Calu3 (cell line): Measurements from ENCODE around the gene MOCS1. TPM values are rescaled to one million over a fixed set of nuclear protein-coding genes. Genes with fewer than 3 reads are reported as not detected.

ENCODE experiments used
- BruUV-seq: library from RNA; stranded (reverse); fragments of 400-500 nt; replicated peaks from 2 replicates; lab custom pipeline; 2021; lab: Mats Ljungman, UMichigan
- CTCF ChIA-PET: fragments of 300-600 bp; sonication (Branson Sonifier 250); formaldehyde crosslinking; loops from one replicate; lab custom pipeline; 2022; ENCODE audit warnings: antibody characterized with exemption; lab: Charles Lee
- DNase-seq: peaks from one replicate; pipeline ENCODE4 v3.0.0; 2022
- H3K27ac Mint-ChIP-seq: one replicate; pipeline ENCODE4 v1.8.0; 2022; ENCODE audit warnings: mixed read lengths; ENCODE audit not compliant: unreplicated experiment
- H3K27me3 Mint-ChIP-seq: one replicate; pipeline ENCODE4 v1.8.0; 2022; ENCODE audit warnings: mixed read lengths; ENCODE audit not compliant: unreplicated experiment
- H3K36me3 Mint-ChIP-seq: one replicate; pipeline ENCODE4 v1.8.0; 2022; ENCODE audit warnings: mild to moderate bottlenecking, moderate library complexity, mixed read lengths; ENCODE audit not compliant: insufficient read depth, unreplicated experiment
- H3K4me1 Mint-ChIP-seq: one replicate; pipeline ENCODE4 v1.8.0; 2022; ENCODE audit warnings: mild to moderate bottlenecking, low read depth, mixed read lengths; ENCODE audit not compliant: unreplicated experiment
- H3K4me3 Mint-ChIP-seq: one replicate; pipeline ENCODE4 v1.8.0; 2022; ENCODE audit warnings: mild to moderate bottlenecking, low read depth, moderate library complexity, mixed read lengths; ENCODE audit not compliant: unreplicated experiment
- H3K9me3 Mint-ChIP-seq: one replicate; pipeline ENCODE4 v1.8.0; 2022; ENCODE audit warnings: low read depth, mixed read lengths; ENCODE audit not compliant: unreplicated experiment
- intact Hi-C: fragments of 100-400 bp; cut with micrococcal nuclease; formaldehyde crosslinking; loops from one replicate; pipeline ENCODE4 v1.10.0; 2022; ENCODE audit not compliant: unreplicated experiment
- total RNA-seq: library from RNA; stranded (reverse); gene quantifications from 2 replicates; pipeline ENCODE4 v1.2.3, GENCODE V29; 2022
- TF ChIP-seq, protein P1 (sequence below): fragments of 200-600 bp; IDR thresholded peaks from one replicate; pipeline ENCODE4 v1.8.0; 2022; ENCODE audit warnings: antibody characterized with exemption; ENCODE audit not compliant: unreplicated experiment

Gene MOCS1
- total RNA-seq, 1 experiment from 2014 or later = 2.5 TPM

DNA sequence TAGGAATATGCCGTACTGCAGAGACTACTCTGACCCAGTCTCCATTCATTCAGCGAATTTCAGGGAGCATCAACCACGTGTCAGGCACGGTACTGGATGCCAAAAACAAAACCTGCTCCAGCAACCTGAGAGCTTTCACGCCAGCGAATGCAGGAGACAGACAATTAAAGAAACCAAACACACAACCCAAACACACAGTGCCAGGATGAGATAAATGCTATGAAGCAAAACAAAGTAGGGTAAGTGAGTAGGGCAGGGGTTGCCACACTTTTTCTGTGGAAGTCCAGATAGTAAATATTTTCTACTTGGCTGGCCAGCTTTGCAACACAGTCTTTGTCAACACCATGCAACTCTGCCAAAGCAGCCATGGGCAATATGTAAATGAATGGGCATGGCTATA is 10.0 kb downstream of the MOCS1 start:
- CTCF ChIA-PET = interaction anchor here (0.5 kb wide), 1 partner anchor 1074 kb away, joined by 5 read pairs; no protein-coding TSS in a partner anchor
- Mint-ChIP-seq H3K4me1 (peaks cover 10% of the 10 kb centered on the region), H3K27ac (no peak overlapping the region), H3K9me3 (peaks cover 2% of the 10 kb centered on the region), H3K36me3 (peaks cover 16% of the 10 kb centered on the region), H3K27me3 (no peaks in the 10 kb centered on the region), H3K4me3 (no peak overlapping the region)
- TF ChIP-seq, protein P1, sequence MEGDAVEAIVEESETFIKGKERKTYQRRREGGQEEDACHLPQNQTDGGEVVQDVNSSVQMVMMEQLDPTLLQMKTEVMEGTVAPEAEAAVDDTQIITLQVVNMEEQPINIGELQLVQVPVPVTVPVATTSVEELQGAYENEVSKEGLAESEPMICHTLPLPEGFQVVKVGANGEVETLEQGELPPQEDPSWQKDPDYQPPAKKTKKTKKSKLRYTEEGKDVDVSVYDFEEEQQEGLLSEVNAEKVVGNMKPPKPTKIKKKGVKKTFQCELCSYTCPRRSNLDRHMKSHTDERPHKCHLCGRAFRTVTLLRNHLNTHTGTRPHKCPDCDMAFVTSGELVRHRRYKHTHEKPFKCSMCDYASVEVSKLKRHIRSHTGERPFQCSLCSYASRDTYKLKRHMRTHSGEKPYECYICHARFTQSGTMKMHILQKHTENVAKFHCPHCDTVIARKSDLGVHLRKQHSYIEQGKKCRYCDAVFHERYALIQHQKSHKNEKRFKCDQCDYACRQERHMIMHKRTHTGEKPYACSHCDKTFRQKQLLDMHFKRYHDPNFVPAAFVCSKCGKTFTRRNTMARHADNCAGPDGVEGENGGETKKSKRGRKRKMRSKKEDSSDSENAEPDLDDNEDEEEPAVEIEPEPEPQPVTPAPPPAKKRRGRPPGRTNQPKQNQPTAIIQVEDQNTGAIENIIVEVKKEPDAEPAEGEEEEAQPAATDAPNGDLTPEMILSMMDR = no peak
- no TSS peak for BruUV-seq
- intact Hi-C loops = no loop called here
- DNase-seq = no peak

DNA sequence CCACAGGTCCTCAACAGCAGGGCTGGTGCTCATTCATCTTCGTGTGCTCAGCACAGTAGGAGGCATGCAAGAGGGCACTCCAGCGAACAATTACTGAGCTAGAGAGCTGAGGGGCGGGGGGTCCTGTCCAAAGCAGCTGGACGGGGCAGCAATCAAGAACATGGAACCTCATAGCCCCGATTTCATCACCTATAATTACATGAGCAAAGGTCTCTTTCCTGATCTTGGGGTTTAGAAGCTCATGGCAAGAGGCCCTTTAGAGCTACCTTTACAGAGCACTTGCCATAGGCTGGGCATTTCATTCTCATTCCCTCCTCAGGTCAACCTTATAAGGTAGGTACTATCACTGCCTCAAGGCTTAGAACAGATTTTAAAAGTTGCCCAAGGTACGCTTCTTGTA is 10.4 kb downstream of the MOCS1 start:
- TF ChIP-seq, protein P1 = no peak
- H3K4me1 Mint-ChIP-seq = peaks cover 10% of the 10 kb centered on the region
- H3K27ac Mint-ChIP-seq = no peak overlapping the region
- H3K36me3 Mint-ChIP-seq = peaks cover 16% of the 10 kb centered on the region
- BruUV-seq = no TSS peak
- intact Hi-C loops = no loop called here
- H3K27me3 Mint-ChIP-seq = no peaks in the 10 kb centered on the region
- DNase-seq = no peak
- CTCF ChIA-PET = no interaction called here
- H3K9me3 Mint-ChIP-seq = peaks cover 2% of the 10 kb centered on the region
- no peak overlapping the region for H3K4me3 Mint-ChIP-seq

DNA sequence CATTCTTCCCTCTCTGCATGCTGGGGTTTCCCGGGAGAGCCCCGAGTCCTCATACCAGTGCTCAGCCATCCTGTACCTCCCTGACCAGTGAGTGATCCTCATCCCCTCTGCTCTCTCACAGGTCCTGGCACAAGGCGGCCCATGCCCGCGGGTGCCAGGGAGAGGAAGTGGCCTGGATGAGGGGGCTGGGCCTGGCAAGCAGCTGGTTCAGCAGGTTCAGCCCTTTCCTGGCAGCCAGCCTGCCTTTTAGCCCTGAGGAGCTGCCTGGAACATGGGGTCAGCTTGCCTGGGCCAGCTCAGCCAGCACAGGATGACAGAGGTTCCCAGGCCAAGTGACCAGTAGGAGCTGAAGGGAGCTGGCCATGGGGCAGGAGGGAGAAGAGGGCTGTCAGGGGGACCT is 10.9 kb downstream of the MOCS1 start:
- peak; percentile 65 for DNase-seq
- Mint-ChIP-seq H3K4me1 (peaks cover 10% of the 10 kb centered on the region), H3K27me3 (no peaks in the 10 kb centered on the region), H3K36me3 (peaks cover 16% of the 10 kb centered on the region), H3K4me3 (no peak overlapping the region), H3K9me3 (peaks cover 2% of the 10 kb centered on the region), H3K27ac (no peak overlapping the region)
- BruUV-seq = no TSS peak
- intact Hi-C loops = no loop called here
- CTCF ChIA-PET = no interaction called here
- TF ChIP-seq, protein P1 = no peak

DNA sequence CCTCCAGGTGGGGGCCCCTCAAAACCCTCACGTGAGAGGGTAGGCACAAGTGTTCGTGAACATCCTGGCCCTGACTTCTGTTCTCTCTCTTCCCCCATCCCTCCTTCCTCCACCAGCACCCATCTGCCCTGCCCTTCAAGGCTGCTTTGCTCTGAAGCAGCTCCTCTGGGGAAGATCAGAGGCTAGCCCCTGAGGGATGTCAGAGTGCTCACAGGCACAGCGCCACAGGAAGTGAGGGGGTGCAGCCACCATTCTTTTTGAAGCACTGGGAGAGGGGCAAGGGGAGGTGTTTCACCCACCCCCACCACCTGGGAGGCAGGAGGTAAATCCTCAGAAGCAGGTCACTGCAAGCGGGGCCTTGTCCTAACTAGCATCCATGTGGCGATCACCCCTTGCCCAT is 11.4 kb downstream of the MOCS1 start:
- Mint-ChIP-seq H3K27ac (no peak overlapping the region), H3K4me3 (no peak overlapping the region), H3K36me3 (peaks cover 16% of the 10 kb centered on the region), H3K9me3 (peaks cover 2% of the 10 kb centered on the region), H3K4me1 (peaks cover 10% of the 10 kb centered on the region), H3K27me3 (no peaks in the 10 kb centered on the region)
- no peak for DNase-seq
- TF ChIP-seq, protein P1 = no peak
- intact Hi-C loops = no loop called here
- BruUV-seq = no TSS peak
- CTCF ChIA-PET = no interaction called here
